C4-2B (cell line): ENCODE data around the gene AP2S1.

ENCODE experiments used
- ZFX ChIP-seq: fragments of 450-650 bp; IDR thresholded peaks from 2 replicates; pipeline ENCODE4 v1.6.1; 2017
- TF ChIP-seq, protein P1 (sequence below): fragments of 450-650 bp; conservative IDR thresholded peaks from 2 replicates; pipeline ENCODE4 v1.5.1; 2017; ENCODE audit warnings: mild to moderate bottlenecking

DNA sequence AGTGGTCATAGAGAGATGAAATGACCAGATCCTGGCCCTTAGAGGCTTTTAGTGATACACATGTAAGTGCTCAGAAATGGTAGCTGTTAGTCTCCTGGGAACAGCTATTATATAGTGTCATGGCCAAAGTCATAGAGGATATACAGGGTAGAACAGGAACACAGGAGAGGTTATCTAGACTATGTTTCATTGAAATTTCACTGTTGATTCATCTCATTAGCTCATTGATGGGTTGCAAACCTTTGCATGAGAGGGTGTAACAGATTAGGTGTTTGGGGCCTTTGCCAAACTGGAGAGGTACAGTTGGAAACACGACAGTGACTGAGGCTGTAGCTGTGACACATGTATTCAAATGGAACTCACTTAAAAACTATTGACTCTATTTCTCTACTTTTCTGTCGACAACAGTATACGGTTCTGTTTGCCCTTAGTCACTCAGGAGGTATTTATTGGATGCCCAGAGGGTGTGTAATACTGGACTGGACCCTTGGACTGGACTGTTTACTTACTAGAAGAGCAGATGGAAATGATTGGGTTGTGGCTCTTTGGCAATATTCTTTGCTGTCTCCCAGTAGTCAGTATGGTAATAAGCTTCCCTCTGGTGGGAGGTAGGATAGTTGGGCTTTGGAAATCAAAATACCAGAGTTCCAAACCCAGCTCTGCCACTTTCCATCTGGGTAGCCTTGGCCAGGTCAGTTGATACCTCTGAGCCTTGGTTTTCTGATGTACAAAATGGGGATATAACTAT is 40.0 kb upstream of the AP2S1 start:
- TF ChIP-seq, protein P1, sequence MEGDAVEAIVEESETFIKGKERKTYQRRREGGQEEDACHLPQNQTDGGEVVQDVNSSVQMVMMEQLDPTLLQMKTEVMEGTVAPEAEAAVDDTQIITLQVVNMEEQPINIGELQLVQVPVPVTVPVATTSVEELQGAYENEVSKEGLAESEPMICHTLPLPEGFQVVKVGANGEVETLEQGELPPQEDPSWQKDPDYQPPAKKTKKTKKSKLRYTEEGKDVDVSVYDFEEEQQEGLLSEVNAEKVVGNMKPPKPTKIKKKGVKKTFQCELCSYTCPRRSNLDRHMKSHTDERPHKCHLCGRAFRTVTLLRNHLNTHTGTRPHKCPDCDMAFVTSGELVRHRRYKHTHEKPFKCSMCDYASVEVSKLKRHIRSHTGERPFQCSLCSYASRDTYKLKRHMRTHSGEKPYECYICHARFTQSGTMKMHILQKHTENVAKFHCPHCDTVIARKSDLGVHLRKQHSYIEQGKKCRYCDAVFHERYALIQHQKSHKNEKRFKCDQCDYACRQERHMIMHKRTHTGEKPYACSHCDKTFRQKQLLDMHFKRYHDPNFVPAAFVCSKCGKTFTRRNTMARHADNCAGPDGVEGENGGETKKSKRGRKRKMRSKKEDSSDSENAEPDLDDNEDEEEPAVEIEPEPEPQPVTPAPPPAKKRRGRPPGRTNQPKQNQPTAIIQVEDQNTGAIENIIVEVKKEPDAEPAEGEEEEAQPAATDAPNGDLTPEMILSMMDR: no peak
- no peak for TF ChIP-seq ZFX
